Calu3 (cell line): ENCODE data around the gene APP. TPM values are rescaled to one million over a fixed set of nuclear protein-coding genes. Genes with fewer than 3 reads are reported as not detected.

Source experiments
- BruUV-seq: library from RNA; stranded (reverse); fragments of 400-500 nt; replicated peaks from 2 replicates; lab custom pipeline; 2021; lab: Mats Ljungman, UMichigan
- CTCF ChIA-PET: fragments of 300-600 bp; sonication (Branson Sonifier 250); formaldehyde crosslinking; loops from one replicate; lab custom pipeline; 2022; ENCODE audit warnings: antibody characterized with exemption; lab: Charles Lee
- DNase-seq: peaks from one replicate; pipeline ENCODE4 v3.0.0; 2022
- H3K27ac Mint-ChIP-seq: one replicate; pipeline ENCODE4 v1.8.0; 2022; ENCODE audit warnings: mixed read lengths; ENCODE audit not compliant: unreplicated experiment
- H3K27me3 Mint-ChIP-seq: one replicate; pipeline ENCODE4 v1.8.0; 2022; ENCODE audit warnings: mixed read lengths; ENCODE audit not compliant: unreplicated experiment
- H3K36me3 Mint-ChIP-seq: one replicate; pipeline ENCODE4 v1.8.0; 2022; ENCODE audit warnings: mild to moderate bottlenecking, moderate library complexity, mixed read lengths; ENCODE audit not compliant: insufficient read depth, unreplicated experiment
- H3K4me1 Mint-ChIP-seq: one replicate; pipeline ENCODE4 v1.8.0; 2022; ENCODE audit warnings: mild to moderate bottlenecking, low read depth, mixed read lengths; ENCODE audit not compliant: unreplicated experiment
- H3K4me3 Mint-ChIP-seq: one replicate; pipeline ENCODE4 v1.8.0; 2022; ENCODE audit warnings: mild to moderate bottlenecking, low read depth, moderate library complexity, mixed read lengths; ENCODE audit not compliant: unreplicated experiment
- H3K9me3 Mint-ChIP-seq: one replicate; pipeline ENCODE4 v1.8.0; 2022; ENCODE audit warnings: low read depth, mixed read lengths; ENCODE audit not compliant: unreplicated experiment
- CTCF ChIP-seq: fragments of 200-600 bp; IDR thresholded peaks from one replicate; pipeline ENCODE4 v1.8.0; 2022; ENCODE audit warnings: antibody characterized with exemption; ENCODE audit not compliant: unreplicated experiment
- intact Hi-C: fragments of 100-400 bp; cut with micrococcal nuclease; formaldehyde crosslinking; loops from one replicate; pipeline ENCODE4 v1.10.0; 2022; ENCODE audit not compliant: unreplicated experiment
- total RNA-seq: library from RNA; stranded (reverse); gene quantifications from 2 replicates; pipeline ENCODE4 v1.2.3, GENCODE V29; 2022

APP gene
- total RNA-seq, 1 experiment from 2014 or later: 566 TPM

- H3K27ac Mint-ChIP-seq: no peak overlapping the region
- peaks cover 8% of the 10 kb centered on the region for H3K36me3 Mint-ChIP-seq
- no peaks in the 10 kb centered on the region for H3K9me3 Mint-ChIP-seq
- H3K27me3 Mint-ChIP-seq: no peaks in the 10 kb centered on the region
- no peak for TF ChIP-seq CTCF
- DNase-seq: no peak
- intact Hi-C loops: no loop called here
- no TSS peak for BruUV-seq
- H3K4me3 Mint-ChIP-seq: no peak overlapping the region
- H3K4me1 Mint-ChIP-seq: no peaks in the 10 kb centered on the region
- CTCF ChIA-PET: no interaction called here
These were observed 271.9 kb downstream of the APP start for GRCh38 chr21:25898671-25899070.

- CTCF ChIA-PET: no interaction called here
- intact Hi-C loops: no loop called here
- Mint-ChIP-seq H3K4me3 (no peak overlapping the region), H3K36me3 (peaks cover 8% of the 10 kb centered on the region), H3K27ac (no peak overlapping the region), H3K9me3 (no peaks in the 10 kb centered on the region), H3K4me1 (no peaks in the 10 kb centered on the region), H3K27me3 (no peaks in the 10 kb centered on the region)
- TF ChIP-seq CTCF: no peak
- no peak for DNase-seq
- no TSS peak for BruUV-seq
These were observed 273.2 kb downstream of the APP start for GRCh38 chr21:25897383-25897782.

- no peak for TF ChIP-seq CTCF
- DNase-seq: no peak
- H3K27ac Mint-ChIP-seq: no peak overlapping the region
- peaks cover 8% of the 10 kb centered on the region for H3K36me3 Mint-ChIP-seq
- CTCF ChIA-PET: no interaction called here
- intact Hi-C loops: no loop called here
- no TSS peak for BruUV-seq
- no peak overlapping the region for H3K4me3 Mint-ChIP-seq
- no peaks in the 10 kb centered on the region for H3K9me3 Mint-ChIP-seq
- no peaks in the 10 kb centered on the region for H3K4me1 Mint-ChIP-seq
- H3K27me3 Mint-ChIP-seq: no peaks in the 10 kb centered on the region
These were observed 274.0 kb downstream of the APP start for GRCh38 chr21:25896501-25897056.

- H3K9me3 Mint-ChIP-seq: no peaks in the 10 kb centered on the region
- no peak for TF ChIP-seq CTCF
- no peak overlapping the region for H3K27ac Mint-ChIP-seq
- H3K36me3 Mint-ChIP-seq: peaks cover 14% of the 10 kb centered on the region
- no peaks in the 10 kb centered on the region for H3K4me1 Mint-ChIP-seq
- TSS peak; percentile 11 for BruUV-seq
- H3K27me3 Mint-ChIP-seq: no peaks in the 10 kb centered on the region
- DNase-seq: no peak
- no peak overlapping the region for H3K4me3 Mint-ChIP-seq
- CTCF ChIA-PET: interaction anchor here (0.7 kb wide), 1 partner anchor 125 kb away, joined by 3 read pairs; no protein-coding TSS in a partner anchor
- intact Hi-C loops: no loop called here
These were observed 274.9 kb downstream of the APP start for GRCh38 chr21:25895565-25896205.
